GM19468 (cell line): ENCODE results near the gene FOXP4.

Source experiments
- ATAC-seq: cut with Tn5 transposase; IDR thresholded peaks from one replicate; pipeline ENCODE4 v1.9.1; 2021; ENCODE audit warnings: mild to moderate bottlenecking, moderate library complexity, moderate number of reproducible peaks; ENCODE audit not compliant: unreplicated experiment; ENCODE audit errors: extremely low read depth

The FOXP4 gene

GRCh38 chr6:41519745-41520699, 26.2 kb upstream of the FOXP4 start:
- no peak for ATAC-seq

GRCh38 chr6:41522780-41523548, 23.2 kb upstream of the FOXP4 start:
- no peak for ATAC-seq

- ATAC-seq: no peak
Measured at GRCh38 chr6:41523915-41524633, 22.1 kb upstream of the FOXP4 start.

GRCh38 chr6:41524634-41525011, 21.6 kb upstream of the FOXP4 start:
- no peak for ATAC-seq

- no peak for ATAC-seq
Measured at GRCh38 chr6:41527721-41528408, 18.3 kb upstream of the FOXP4 start.

GRCh38 chr6:41528409-41528963, 17.7 kb upstream of the FOXP4 start:
- ATAC-seq: no peak

- ATAC-seq: no peak
Measured at GRCh38 chr6:41529049-41529448, 17.1 kb upstream of the FOXP4 start.

GRCh38 chr6:41529970-41530369, 16.2 kb upstream of the FOXP4 start:
- no peak for ATAC-seq

GRCh38 chr6:41530476-41530875, 15.7 kb upstream of the FOXP4 start:
- no peak for ATAC-seq

GRCh38 chr6:41531016-41531415, 15.2 kb upstream of the FOXP4 start:
- no peak for ATAC-seq

- ATAC-seq: peak; percentile 85
Measured at GRCh38 chr6:41531591-41532582, 14.3 kb upstream of the FOXP4 start.

GRCh38 chr6:41535766-41536165, 10.4 kb upstream of the FOXP4 start:
- ATAC-seq: no peak

GRCh38 chr6:41536795-41537758, 9.1 kb upstream of the FOXP4 start:
- ATAC-seq: no peak

GRCh38 chr6:41538556-41539182, 7.5 kb upstream of the FOXP4 start:
- no peak for ATAC-seq

- ATAC-seq: no peak
Measured at GRCh38 chr6:41539204-41539603, 7.0 kb upstream of the FOXP4 start.

- ATAC-seq: no peak
Measured at GRCh38 chr6:41541364-41541763, 4.8 kb upstream of the FOXP4 start.

GRCh38 chr6:41543087-41543486, 3.1 kb upstream of the FOXP4 start:
- ATAC-seq: no peak
